ENCODE results near the gene NUDT16L1. TPM values are rescaled to one million over a fixed set of nuclear protein-coding genes. Genes with fewer than 3 reads are reported as not detected.

NUDT16L1 gene
- polyA plus RNA-seq, 10 donors = 15.9 to 28.0 (median 21.2) TPM

DNA sequence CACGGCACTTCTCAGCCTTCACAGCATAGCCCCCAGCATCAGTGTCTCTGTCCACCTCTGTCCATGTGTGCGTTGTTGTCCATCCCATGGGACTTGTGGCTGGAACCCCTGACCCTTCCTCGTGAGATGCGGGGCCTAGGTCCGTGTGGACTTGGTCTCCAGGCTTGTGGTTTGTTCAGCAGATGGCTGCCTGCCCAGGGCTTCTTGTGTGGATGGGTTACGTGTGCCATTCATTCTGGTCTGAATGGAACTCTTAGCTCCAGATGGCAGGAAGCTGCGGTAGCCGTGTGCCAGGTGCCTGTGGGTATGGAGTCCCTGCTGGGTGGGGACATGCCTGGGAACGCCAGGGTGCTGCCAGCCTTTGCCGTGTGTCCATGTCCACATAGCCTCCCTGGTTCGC, 31.7 kb upstream of the NUDT16L1 start:
- DNase-seq = no peak

DNA sequence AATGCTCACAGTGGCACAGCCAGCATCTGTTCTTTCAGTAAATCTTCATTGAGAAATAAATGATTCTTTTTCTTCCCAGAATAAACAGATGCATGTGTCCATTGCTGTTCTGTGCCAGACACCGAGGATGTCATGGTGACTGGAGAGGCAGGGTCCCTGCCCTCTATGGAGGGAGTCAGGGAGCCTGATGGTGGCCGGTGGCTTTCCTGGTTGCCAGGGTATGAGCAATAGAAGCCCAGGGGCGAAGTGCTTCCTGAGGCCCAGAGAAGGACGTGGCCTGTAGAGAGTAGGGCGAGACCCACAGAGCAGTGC, 29.9 kb upstream of the NUDT16L1 start:
- DNase-seq = no peak

DNA sequence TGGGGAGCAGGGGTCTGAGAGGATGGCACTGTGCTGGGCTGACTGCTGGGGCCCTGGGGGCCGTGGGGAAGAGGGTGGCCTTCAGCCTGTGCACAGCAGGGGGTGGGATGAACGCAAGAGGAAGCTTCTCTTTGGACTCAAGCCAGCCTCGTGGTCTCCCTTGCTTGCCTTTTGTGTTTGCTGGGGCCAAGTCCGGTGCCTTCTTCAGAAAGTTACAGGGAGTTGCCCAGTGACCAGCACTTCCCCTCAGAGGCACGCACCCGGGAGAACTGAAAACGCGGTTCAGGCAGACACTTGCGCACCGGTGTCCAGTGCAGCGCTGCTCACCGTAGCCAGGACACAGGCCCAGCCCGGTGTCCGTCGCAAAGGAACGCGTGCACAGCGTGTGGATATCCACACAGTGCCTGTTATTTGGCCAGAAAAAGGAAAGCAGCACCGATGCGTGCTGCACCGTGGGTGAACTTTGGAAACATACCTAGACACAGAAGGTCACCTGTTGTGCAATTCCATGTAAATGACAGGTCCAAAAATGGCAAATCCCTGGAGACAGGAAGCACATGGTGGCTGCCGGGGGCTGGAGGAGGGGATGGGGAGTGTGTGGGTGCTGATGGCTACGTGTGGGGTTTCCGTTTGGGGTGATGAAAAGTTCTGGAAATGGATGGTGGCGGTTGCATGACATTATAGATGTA, 29.4 kb upstream of the NUDT16L1 start:
- peak; percentile 16 to 61 (median 35) for DNase-seq

DNA sequence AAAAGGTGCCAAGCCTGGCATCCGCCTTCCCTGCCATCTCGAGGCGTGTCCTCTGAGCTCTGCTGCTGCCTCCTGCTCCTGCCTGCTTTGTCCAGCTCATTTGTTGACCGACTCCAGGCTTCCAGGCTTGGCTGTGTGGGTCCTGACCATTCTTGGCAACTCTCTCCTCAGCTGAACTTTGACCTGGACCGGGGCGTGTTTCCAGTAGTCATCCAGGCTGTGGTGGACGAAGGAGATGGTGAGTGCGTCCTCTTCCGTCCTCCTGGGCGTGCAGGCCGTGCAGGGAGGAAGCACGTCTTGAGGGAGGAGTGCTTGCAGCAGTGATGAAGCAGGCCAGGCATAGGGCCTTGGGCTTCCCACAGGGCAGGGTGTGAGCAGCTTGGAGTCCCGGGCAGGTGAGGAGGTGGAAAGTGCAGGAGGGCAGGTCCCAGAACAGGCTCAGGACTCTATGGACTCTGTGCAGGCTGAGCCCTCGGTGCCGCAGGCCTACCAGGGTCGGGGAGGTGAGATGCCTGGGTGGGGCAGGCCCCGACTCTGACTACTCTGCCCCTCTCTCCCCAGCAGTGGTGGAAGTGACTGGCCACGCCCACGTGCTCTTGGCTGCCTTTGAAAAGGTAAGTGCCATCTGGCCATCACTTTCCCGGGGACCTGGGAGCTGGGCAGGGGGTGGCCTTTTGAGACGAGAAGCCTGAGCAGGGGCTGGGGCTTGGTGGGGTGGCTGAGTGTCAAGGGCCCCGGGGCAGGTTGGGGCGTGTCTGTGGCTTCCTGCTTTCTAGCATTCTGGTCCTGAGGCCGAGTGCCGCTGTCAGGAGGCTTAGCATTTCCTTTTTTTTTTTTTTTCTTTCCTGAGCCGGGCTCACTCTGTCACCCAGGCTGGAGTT, 28.6 kb upstream of the NUDT16L1 start:
- no peak for DNase-seq

DNA sequence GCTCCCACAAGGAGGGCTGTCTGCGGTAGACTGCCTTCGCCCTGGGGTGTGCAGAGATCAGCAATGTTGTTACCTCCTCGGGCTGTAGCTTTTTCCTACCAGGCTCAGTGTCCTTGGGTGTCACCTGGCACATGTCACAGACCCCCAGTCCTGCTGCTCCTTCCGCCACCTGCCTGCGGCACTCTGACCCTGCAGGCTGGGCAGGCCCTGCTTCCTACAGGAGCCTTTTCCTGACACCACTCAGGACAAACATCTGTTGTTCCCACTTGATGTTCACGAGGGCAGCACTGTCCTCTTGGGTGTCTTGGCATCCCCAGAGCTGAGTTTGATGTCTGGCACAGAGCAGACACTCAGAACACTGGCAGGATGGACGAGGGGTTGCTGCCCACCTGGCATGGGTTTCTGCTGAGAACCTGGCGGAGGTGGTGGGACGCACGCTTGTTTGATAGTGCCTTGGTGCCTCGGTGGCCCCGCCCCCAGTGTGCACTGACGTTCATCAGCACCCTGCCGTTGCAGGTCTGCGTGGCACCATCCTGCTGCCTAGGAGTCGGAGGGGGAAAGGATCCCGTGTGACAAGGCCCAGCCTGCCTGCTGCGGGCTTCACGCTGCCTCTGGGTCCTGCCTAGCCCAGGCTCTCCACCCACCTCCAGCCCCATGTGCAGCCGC, 26.7 kb upstream of the NUDT16L1 start:
- no peak for DNase-seq

DNA sequence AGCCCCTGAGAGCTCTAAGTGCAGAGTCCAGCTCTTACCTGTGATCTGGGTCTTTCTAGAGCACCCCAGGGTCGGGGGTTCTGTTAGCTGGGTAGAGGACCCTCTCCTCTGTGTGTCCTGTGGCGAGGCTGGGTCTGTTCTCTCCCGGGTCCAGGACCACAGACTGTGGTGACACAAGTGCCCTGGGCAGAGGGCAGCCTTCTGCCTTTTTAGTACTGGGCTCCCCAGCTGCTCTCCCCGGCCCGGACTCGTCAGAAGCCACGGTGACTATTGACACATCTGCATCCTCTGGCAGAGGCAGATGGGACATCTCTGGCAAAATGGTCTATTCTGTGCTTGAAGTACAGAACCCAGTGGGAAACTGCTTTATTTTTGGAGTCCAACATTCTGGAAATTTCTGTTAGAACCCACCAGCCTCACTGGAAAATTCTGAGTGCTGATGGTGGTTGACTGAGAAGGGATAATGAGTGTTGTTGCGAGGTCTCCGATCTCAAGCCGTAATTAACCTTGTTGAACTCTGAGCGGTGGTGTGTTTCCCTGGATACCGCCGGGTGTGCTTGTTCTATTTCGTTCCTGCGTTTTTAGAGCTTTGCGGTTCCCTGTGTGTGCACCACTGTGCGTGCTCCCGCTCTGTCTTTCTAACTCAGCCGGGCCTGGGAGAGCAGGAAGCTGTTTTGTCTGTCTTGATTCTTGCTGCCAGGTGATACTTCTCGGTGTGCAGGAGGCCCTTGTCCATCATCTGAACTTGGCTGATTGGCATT, 26.0 kb upstream of the NUDT16L1 start:
- no peak for DNase-seq

DNA sequence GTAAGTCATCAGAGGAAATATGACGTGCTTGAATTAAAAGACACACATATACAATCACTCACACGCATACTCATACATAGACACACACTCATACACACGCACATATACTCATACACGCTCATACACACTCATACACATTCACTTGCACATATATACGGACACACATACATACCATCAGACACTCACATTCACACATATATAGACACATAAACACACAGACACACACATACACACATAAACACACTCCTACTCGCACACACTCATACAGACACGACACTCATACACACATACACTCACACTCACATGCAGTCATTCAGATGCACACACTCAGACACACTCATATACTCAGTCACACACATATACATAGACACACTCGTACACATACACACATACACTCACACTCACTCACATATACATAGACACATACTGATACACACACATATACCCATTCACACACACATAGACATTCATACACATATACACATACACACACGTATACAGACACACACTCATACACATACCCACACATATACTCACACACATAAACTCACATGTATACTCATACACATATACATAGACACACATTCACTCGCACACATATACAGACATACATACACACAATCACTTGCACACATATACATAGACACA, 24.9 kb upstream of the NUDT16L1 start:
- DNase-seq = no peak

DNA sequence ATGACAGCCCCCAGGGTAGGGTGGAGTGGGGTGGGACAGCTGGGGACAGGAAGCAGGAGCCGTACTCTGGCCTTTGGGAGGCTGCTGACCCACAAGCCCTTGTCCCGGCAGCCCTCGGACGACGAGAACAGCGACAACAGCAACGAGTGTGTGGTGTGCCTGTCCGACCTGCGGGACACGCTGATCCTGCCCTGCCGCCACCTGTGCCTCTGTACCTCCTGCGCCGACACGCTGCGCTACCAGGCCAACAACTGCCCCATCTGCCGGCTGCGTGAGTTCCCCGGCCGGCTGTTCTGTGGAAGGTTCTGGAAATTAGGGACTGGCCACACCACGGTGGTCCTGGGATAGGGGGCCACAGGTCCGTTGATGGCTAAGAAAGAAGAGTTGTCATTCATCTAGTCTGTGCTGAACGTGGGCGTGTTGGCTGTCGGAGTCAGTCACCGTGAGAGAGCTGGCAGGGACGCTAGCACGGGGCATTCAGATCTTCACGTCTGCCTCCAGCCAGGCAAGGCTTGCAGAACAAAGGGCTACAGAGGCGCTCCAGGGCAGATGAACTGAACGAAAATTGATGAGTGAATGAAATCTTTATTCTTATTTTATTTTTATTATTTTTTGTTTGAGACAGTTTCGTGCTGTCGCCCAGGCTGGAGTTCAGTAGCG, 19.8 kb upstream of the NUDT16L1 start:
- no peak for DNase-seq

DNA sequence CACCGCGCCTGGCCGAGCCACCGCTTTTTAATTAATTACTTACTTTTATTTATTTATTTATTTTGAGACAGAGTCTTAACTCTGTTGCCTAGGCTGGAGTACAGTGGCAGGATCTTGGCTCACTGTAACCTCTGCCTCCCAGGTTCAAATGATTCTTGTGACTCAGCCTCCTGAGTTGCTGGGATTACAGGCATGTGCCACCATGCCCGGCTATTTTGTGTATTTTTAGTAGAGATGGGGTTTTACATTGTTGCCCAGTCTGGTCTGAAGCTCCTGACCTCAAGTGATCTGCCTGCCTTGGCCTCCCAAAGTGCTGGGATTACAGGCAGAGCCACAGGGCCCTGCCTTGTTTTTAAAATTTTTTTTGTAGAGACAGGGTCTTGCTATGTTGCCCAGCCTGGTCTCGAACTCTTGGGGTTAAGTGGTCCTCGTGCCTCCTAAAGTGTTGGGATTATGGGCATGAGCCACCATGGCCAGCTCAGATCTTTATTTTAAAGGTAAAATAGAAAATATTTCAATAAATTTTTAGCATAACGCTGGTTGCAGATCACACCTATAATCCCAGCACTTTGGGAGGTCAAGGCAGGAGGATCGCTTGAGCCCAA, 18.3 kb upstream of the NUDT16L1 start:
- DNase-seq = no peak

DNA sequence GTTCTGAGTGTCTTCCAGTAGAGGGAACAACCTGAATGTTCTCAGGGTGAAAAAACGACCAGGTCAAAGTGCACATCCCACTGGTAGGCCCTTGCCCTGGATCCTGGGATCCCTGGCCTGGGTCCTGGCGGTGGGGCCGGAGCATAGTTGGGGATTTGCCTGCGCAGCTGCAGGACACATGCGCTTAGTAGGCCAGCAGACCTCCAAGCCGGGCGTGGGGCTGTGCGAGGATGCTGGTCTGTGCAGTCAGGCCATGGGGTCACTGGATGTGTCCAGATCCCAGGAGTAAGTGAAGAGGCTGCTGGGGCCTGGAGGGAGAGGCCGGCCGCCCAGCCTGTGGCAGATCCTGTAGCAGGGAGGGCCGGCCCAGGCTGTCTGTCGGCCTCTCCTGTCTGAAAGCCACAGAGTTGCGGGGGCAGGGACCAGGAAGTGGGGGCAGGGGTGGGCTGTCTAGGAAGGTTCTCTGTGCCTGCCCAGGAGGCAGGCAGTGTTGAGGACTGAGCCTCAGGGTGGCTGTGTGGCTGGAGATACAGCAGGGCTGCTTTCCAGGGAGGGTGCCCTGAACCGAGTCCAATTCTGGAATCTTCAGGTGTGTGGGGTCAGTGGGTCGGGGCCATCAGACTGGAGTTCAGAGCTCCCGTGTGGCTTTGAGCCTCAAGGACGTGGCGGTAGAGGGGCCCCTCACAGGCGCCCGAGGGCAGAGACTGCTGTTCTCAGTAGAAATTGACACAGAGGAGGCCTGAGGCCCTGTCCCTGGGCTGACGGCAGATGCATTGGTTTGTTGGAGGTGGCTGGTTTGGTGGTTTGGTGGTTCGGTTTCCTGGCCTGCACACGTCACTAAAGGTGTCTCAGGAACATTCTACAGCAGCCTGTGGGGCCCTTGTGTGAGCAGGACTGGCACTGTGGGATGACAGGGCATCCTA, 17.2 kb upstream of the NUDT16L1 start:
- DNase-seq = no peak

DNA sequence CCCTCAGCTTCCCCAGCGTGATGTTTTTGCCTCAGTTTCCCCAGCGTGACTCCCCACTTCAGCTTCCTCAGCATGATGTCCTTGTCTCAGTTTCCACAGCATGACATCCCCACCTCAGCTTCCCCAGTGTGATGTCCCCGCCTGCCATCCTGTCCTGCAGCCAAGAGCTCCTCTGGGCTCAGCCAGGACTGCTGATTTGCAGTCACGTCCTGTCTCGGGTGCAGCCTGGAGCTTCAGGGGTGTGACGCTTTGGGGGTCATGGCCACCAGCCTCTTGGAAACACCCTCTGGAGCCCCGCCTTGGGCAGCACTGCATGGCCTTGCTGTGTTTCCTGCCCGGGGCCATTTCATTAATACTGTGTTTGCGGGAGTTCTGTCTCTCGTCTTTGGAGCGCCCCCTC, 16.5 kb upstream of the NUDT16L1 start:
- DNase-seq = no peak

DNA sequence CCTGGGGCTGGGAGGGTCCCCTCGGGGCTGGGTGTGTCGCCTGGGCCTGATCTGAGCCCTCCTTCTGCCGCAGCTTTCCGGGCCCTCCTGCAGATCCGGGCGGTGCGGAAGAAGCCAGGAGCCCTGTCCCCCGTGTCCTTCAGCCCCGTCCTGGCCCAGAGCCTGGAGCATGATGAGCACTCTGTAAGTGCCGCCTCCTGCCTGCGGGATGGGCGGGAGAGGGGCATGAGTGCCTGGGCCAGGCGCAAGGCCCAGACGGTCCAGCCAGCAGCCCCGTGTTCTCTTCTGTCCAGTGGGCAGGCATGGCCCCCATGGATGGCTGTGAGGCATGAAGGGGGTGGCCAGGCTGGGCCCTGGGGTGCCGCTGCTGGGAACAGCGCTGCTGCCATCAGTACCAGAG, 16.0 kb upstream of the NUDT16L1 start:
- DNase-seq = no peak

DNA sequence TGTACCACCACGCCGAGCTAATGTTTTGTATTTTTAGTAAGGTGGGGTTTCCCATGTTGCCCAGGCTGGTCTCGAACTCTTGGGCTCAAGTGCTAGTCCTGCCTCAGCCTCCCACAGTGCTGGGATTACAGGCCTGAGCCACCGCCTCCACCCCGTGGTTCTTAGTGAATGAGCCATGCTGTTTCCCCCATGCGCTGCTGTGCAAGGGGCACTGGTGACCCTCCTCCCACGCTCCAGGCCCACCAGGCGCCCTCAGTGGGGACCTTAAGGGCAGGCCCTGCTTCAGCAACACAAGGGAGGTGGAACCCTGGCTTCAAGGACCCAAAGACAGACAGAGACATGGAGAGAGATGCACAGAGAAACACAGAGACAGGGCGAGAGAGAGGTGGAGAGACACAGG, 15.4 kb upstream of the NUDT16L1 start:
- DNase-seq = no peak

DNA sequence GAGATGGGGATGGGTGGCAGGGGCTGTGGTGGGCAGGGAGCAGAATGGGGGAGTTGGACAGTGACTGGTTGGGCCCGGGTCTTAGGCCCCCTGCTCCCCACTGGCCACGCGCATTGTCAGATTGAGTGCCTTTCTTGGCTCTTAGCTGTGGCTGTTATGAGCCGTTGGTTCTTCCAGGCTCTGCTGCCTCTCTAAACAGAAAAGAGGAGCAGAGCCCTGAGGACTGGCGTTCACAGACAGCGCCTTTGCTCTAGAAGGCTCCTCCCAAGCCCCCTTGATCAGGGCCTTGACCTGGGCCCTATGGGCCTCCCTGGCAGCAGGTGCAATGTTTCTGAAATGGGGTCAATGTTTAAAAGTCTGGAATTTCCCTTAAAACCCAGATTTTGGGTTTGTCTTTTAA, 14.8 kb upstream of the NUDT16L1 start:
- no peak for DNase-seq

DNA sequence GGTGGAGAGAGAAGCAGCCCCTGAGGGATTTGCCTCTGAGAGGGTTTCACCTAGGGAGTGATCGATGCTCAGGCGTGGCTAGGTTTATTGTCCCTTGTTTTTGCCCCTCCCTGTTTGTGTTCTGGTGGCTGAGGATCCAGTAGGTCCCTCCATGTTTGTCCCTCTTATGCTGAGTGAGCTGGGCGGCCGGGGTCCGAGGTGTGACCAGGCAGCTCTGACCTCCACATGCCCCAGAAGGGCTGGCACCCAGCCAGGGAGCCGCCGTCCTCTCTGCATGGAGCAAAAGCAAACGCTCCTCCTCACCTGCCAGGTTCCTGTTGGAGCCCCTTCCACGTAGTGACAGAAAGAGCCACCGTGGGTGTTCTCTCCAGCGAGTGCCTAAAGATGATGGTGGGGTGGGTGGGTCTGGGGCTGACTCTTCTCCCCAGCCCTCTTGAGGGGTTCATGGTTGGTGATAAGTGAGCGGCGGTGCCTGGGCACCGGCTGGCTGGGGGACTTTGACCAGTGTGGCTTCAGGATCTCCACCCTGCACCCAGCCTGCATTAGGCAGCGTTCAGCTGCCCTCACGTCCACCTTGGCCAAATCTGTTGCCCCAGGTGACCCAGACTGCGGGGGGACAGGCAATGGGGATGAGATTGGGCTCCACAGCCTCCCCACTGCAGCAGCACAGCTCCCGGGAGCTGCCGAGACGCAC, 14.1 kb upstream of the NUDT16L1 start:
- DNase-seq = no peak

DNA sequence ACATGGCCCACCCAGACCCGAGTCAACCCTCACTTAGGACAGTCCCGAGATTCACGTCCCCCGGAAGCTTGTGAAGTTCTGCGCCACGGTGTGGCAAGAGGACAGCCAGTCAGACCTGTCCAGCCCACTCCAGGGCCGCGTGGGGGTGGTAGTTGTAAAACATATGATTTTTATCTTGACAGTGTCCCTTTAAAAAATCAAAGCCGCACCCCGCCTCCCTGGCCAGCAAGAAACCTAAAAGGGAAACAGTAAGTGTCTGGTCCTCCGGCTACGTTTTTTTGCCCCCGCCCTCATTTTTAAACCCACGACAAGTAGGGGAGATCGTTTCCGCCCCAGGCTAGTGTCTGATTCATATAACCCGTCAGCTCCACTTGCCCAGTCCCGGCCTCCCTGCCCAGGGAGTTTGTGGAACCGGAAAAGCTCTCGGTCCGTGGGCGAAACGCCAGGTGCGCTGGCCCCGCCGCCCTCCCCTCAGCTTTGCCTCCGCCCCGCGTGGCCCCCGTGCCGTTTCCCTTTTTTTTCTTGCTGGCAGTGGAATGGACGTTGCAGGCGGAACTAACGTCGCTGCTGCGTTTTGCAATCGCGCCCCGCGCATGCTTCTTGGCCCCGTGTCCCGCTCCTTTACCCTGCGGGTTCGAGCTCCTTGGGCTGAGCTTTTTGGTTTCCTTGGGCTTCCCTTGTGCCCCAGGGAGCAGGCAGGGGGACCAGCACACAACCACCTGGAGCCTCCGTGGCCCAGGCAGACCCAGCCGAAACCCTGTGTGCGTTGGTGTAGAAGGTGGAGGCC, 13.3 kb upstream of the NUDT16L1 start:
- peak in 2 of 3 donors; percentile 71 to 77 for DNase-seq

DNA sequence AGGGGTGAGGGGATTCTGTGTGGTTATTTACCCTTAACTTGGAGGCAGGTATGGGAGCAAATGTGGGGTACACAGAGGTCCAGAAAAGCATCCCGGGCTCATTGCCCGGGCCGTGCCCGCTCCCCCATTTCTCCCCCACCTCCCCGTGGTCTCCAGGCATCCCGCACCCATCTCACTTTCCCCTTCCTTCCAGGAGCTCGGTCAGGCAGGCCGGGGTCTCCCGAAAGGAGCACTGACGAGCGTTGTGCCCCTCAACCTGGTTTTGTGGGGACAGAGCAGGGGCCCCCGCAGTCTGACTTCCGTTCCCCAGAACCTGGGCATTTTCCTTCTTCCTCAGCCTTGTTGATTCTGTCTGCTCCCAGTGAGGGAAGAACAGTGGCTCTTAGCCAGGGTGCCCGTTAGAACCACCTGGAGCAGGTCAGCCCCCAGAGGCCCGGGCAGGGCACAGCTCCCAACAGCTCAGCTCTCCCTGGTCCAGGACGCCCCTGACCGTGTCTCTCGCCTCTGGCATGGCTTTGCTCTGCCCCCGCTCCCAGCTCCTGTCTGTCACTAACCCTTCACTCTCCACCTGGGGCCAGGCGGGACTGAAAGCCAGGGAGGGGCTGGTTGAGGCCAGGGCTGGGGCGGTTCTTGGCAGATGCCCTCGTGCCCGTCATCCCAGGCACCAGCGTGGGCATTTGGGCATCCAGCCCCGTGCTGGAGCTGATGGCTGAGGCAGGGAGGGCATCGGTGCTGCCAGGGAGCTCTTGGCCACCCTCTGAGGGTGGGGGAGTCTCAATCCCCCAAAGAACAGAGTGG, 12.5 kb upstream of the NUDT16L1 start:
- no peak for DNase-seq
